Measurements from ENCODE around the gene PAFAH2.

GRCh38 chr1:25971811-25972180, 26.1 kb downstream of the PAFAH2 start:
- no peak for TF ChIP-seq CTCF (IDR thresholded peaks at IDR 0.05)
- no peak for TF ChIP-seq EP300 (IDR thresholded peaks at IDR 0.05)
